SK-N-SH (cell line): ENCODE data around the gene ZIC5. TPM values are rescaled to one million over a fixed set of nuclear protein-coding genes. Genes with fewer than 3 reads are reported as not detected.
A peak's percentile ranks its signal among the peaks of the same experiment; 100 is the strongest.

Experiments
- CTCF ChIA-PET: fragments of 300-600, 350-600 bp; formaldehyde crosslinking; extraction: SDS; loops from one replicate; lab custom pipeline; 2021; lab: Yijun Ruan, JAX
- POLR2A ChIA-PET: fragments of 350-600 bp; sonication (Branson Sonifier 250); formaldehyde crosslinking; extraction: SDS; loops from one replicate; lab custom pipeline; 2020; ENCODE audit warnings: antibody characterized with exemption, inconsistent platforms; lab: Yijun Ruan, JAX
- DNase-seq: peaks from one replicate; pipeline ENCODE4 v3.0.0; 2012
- H2AFZ ChIP-seq: fragments of 200-600 bp; sonication (generic); 2 replicates; pipeline ENCODE4 v1.8.1; 2016; ENCODE audit warnings: antibody characterized with exemption, mild to moderate bottlenecking, low read depth
- H3F3A ChIP-seq: fragments of 200-600 bp; sonication (generic); replicated peaks from 2 replicates; pipeline ENCODE3; 2016; ENCODE audit warnings: antibody characterized with exemption, mild to moderate bottlenecking; ENCODE audit not compliant: insufficient read depth
- H3K27ac ChIP-seq, 2 experiments: fragments of 200-500 bp in 1 of 2; fragments of 200-600 bp in 1 of 2; sonication (Bioruptor generic) in 1 of 2; sonication (generic), shearing (Covaris generic) in 1 of 2; 2 replicates each; pipeline versions ENCODE4 v1.5.1 to v1.6.1; 2014 to 2016; ENCODE audit warnings: low read depth in 2 of 2, inconsistent platforms in 1 of 2, low read length in 1 of 2, mild to moderate bottlenecking in 1 of 2, mixed read lengths in 1 of 2
- H3K27me3 ChIP-seq: fragments of 200-600 bp; sonication (generic), shearing (Covaris generic); 2 replicates; pipeline ENCODE4 v1.6.1; 2016; ENCODE audit warnings: mixed run types; ENCODE audit not compliant: insufficient read depth
- H3K36me3 ChIP-seq, 2 experiments: fragments of 200-500 bp in 1 of 2; fragments of 200-600 bp in 1 of 2; sonication (Bioruptor generic) in 1 of 2; sonication (generic) in 1 of 2; replicated peaks in 1 of 2; 2 replicates each; pipeline versions ENCODE3 to v1.5.1; 2014 to 2016; ENCODE audit warnings: low read length in 1 of 2, mild to moderate bottlenecking in 1 of 2; ENCODE audit not compliant: insufficient read depth in 2 of 2, control insufficient read depth in 1 of 2
- H3K4me1 ChIP-seq, 2 experiments: fragments of 200-500 bp in 1 of 2; fragments of 200-600 bp in 1 of 2; sonication (Bioruptor generic) in 1 of 2; sonication (generic), shearing (Covaris generic) in 1 of 2; 2 replicates each; pipeline versions ENCODE4 v1.5.1 to v1.6.1; 2014 to 2016; ENCODE audit warnings: low read depth in 1 of 2, low read length in 1 of 2, mixed run types in 1 of 2; ENCODE audit not compliant: insufficient read depth in 2 of 2, control insufficient read depth in 1 of 2
- H3K4me2 ChIP-seq: fragments of 200-600 bp; sonication (generic), shearing (Covaris generic); 2 replicates; pipeline ENCODE4 v1.6.1; 2017; ENCODE audit warnings: mixed run types
- H3K4me3 ChIP-seq, 2 experiments: fragments of 200-500 bp in 1 of 2; fragments of 200-600 bp in 1 of 2; sonication (Bioruptor generic) in 1 of 2; sonication (generic), shearing (Covaris generic) in 1 of 2; 2 replicates each; pipeline versions ENCODE4 v1.5.1 to v1.8.1; 2014 to 2016; ENCODE audit warnings: low read depth in 2 of 2, inconsistent platforms in 1 of 2, low read length in 1 of 2, mild to moderate bottlenecking in 1 of 2, mixed read lengths in 1 of 2, moderate library complexity in 1 of 2
- H3K79me2 ChIP-seq: fragments of 200-600 bp; sonication (generic); 2 replicates; pipeline ENCODE4 v1.8.1; 2017; ENCODE audit warnings: mild to moderate bottlenecking; ENCODE audit not compliant: insufficient read depth
- H3K9ac ChIP-seq: fragments of 200-600 bp; sonication (generic); 2 replicates; pipeline ENCODE4 v1.6.1; 2017; ENCODE audit warnings: mixed run types
- H3K9me2 ChIP-seq: fragments of 200-600 bp; sonication (generic); 2 replicates; pipeline ENCODE4 v1.6.1; 2017; ENCODE audit warnings: mixed run types
- H3K9me3 ChIP-seq: fragments of 200-600 bp; sonication (generic); 2 replicates; pipeline ENCODE4 v1.6.1; 2017; ENCODE audit warnings: mixed run types, mild to moderate bottlenecking, moderate library complexity
- H4K20me1 ChIP-seq: fragments of 200-600 bp; sonication (generic); 2 replicates; pipeline ENCODE4 v1.6.1; 2017; ENCODE audit warnings: mild to moderate bottlenecking, mixed run types; ENCODE audit not compliant: insufficient read depth
- CHD2 ChIP-seq: fragments of 150-350 bp; IDR thresholded peaks from 2 replicates; pipeline ENCODE4 v1.6.1; 2018; ENCODE audit warnings: low read length; ENCODE audit not compliant: partially characterized antibody
- FOXJ3 ChIP-seq: sonication (generic); formaldehyde crosslinking; IDR thresholded peaks from 2 replicates; pipeline ENCODE4 v1.5.1; 2020; ENCODE audit warnings: mild to moderate bottlenecking, missing genetic modification reagents
- FOXM1 ChIP-seq: IDR thresholded peaks from 2 replicates; pipeline ENCODE4 v1.4.0; 2012; ENCODE audit warnings: low read depth, mild to moderate bottlenecking
- MEF2A ChIP-seq: IDR thresholded peaks from 2 replicates; pipeline ENCODE4 v1.4.0; 2012; ENCODE audit warnings: low read depth, borderline replicate concordance
- SIN3A ChIP-seq: IDR thresholded peaks from 2 replicates; pipeline ENCODE4 v1.6.1; 2012; ENCODE audit warnings: low read depth, mild to moderate bottlenecking, low read length, moderate library complexity, borderline replicate concordance
- TCF12 ChIP-seq: IDR thresholded peaks from 2 replicates; pipeline ENCODE4 v1.4.0; 2012
- TEAD4 ChIP-seq: IDR thresholded peaks from 2 replicates; pipeline ENCODE4 v1.4.0; 2012; ENCODE audit warnings: mild to moderate bottlenecking, borderline replicate concordance; ENCODE audit not compliant: insufficient read depth
- WGBS: methylation state at CpG from one replicate; pipeline ENCODE4 v1.1.6; 2017; ENCODE audit warnings: low lambda C conversion rate; 5-methylcytosine and 5-hydroxymethylcytosine counted together
- polyA plus RNA-seq, 3 experiments: library from polyadenylated mRNA; depleted of rRNA; stranded (reverse); fragments of >200 nt; gene quantifications; 2 replicates each; pipeline ENCODE4 v1.2.3, GENCODE V29; 2012
- TF ChIP-seq, protein P1 (sequence below): fragments of 150-350 bp; IDR thresholded peaks from 2 replicates; pipeline ENCODE4 v1.6.1; 2016; ENCODE audit warnings: mild to moderate bottlenecking, low read depth, low read length
- TF ChIP-seq, protein P2 (sequence below): IDR thresholded peaks from 2 replicates; pipeline ENCODE4 v1.4.0; 2012; ENCODE audit warnings: low read depth

The ZIC5 gene
- polyA plus RNA-seq, 1 of the 3 experiments (the other 2 are of a cell fraction), result not detected

GRCh38 chr13:99981735-99982035, 10.1 kb upstream of the ZIC5 start, which contains the start of gene ZIC2:
Gene ZIC2 (plus strand): TSS chr13:99981784. CDS start chr13:99982065, 281 bp downstream.
- Histone ChIP-seq H4K20me1 (peaks cover 30% of the 10 kb centered on the region), H3K9ac (no peak within 1 kb of the TSS), H3K9me3 (no peaks in the 10 kb centered on the region), H3K27me3 (peaks cover 83% of the 10 kb centered on the region), H3K4me1 (no peaks in the 10 kb centered on the region; a peak in 1 of 4 replicates), H3K4me2 (0 out of 2 replicates have a peak within 1 kb of the TSS, but pooled peaks have one; percentile 33), H3F3A (no peaks in the 10 kb centered on the region), H3K36me3 (no peaks in the 10 kb centered on the region), H3K79me2 (no peaks in the 10 kb centered on the region), H3K4me3 (no peak within 1 kb of the TSS; a peak in 1 of 4 replicates), H3K9me2 (no peaks in the 10 kb centered on the region), H2AFZ (no peak within 1 kb of the TSS), H3K27ac (no peak within 1 kb of the TSS)
- no peak for TF ChIP-seq MEF2A
- TF ChIP-seq, protein P1, sequence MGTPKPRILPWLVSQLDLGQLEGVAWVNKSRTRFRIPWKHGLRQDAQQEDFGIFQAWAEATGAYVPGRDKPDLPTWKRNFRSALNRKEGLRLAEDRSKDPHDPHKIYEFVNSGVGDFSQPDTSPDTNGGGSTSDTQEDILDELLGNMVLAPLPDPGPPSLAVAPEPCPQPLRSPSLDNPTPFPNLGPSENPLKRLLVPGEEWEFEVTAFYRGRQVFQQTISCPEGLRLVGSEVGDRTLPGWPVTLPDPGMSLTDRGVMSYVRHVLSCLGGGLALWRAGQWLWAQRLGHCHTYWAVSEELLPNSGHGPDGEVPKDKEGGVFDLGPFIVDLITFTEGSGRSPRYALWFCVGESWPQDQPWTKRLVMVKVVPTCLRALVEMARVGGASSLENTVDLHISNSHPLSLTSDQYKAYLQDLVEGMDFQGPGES, result no peak
- no peak for TF ChIP-seq FOXJ3
- no peak for TF ChIP-seq CHD2
- TF ChIP-seq FOXM1, result no peak
- TF ChIP-seq SIN3A, result no peak
- TF ChIP-seq TEAD4, result no peak
- TF ChIP-seq, protein P2, sequence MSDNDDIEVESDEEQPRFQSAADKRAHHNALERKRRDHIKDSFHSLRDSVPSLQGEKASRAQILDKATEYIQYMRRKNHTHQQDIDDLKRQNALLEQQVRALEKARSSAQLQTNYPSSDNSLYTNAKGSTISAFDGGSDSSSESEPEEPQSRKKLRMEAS, result no peak
- POLR2A ChIA-PET, result interaction anchor here (0.6 kb wide), 1 partner anchor 14 kb away, joined by 3 read pairs; no protein-coding TSS in a partner anchor
- DNase-seq, result no peak
- CTCF ChIA-PET, result interaction anchor here (0.7 to 2.9 kb wide), 7 partner anchors 9 to 533 kb away, joined by 3 to 8 read pairs (median 5); no protein-coding TSS in a partner anchor
- 3% methylated on average over 28 of the region's 41 CpGs for WGBS

- no peaks in the 10 kb centered on the region; a peak in 1 of 4 replicates for H3K4me1 ChIP-seq
- H3F3A ChIP-seq, result no peaks in the 10 kb centered on the region
- H3K4me3 ChIP-seq, result no peak overlapping the region; a peak in 1 of 4 replicates
- H3K9ac ChIP-seq, result no peak overlapping the region
- no peaks in the 10 kb centered on the region for H3K36me3 ChIP-seq
- no peak overlapping the region for H2AFZ ChIP-seq
- H3K9me2 ChIP-seq, result no peaks in the 10 kb centered on the region
- peak; percentile 66 for DNase-seq
- 2% methylated on average over 37 of the region's 110 CpGs for WGBS
- H3K4me2 ChIP-seq, result 0 out of 2 replicates have a peak overlapping the region, but pooled peaks have one; percentile 33
- no peaks in the 10 kb centered on the region for H3K79me2 ChIP-seq
- POLR2A ChIA-PET, result interaction anchor here (0.6 kb wide), 1 partner anchor 13 kb away, joined by 3 read pairs; no protein-coding TSS in a partner anchor
- H3K27ac ChIP-seq, result no peak overlapping the region
- no peak for TF ChIP-seq FOXM1
- no peak for TF ChIP-seq TCF12
- TF ChIP-seq, all 33 proteins: peak for 0
- H3K27me3 ChIP-seq, result peaks cover 83% of the 10 kb centered on the region
- H3K9me3 ChIP-seq, result no peaks in the 10 kb centered on the region
- H4K20me1 ChIP-seq, result peaks cover 30% of the 10 kb centered on the region
- CTCF ChIA-PET, result interaction anchor here (0.7 to 2.9 kb wide), 6 partner anchors 11 to 534 kb away, joined by 3 to 8 read pairs (median 6); no protein-coding TSS in a partner anchor
These were observed 9.5 kb upstream of the ZIC5 start for GRCh38 chr13:99980824-99981734.
